Measurements from ENCODE around the gene SLC7A6.

Gene SLC7A6

GRCh38 chr16:68310774-68311511 is 46.6 kb downstream of the SLC7A6 start, which contains the start of the genes PRMT7 and SLC7A6OS:
PRMT7 (plus strand) TSS chr16:68311019; CDS start chr16:68315980, 4,961 bp downstream.
SLC7A6OS (minus strand) TSS chr16:68310946; CDS start chr16:68310926, 20 bp downstream.
- DNase-seq: peak; percentile 86 to 87

GRCh38 chr16:68313116-68313515 is 48.8 kb downstream of the SLC7A6 start:
- no peak for DNase-seq

- DNase-seq: no peak
Observed at GRCh38 chr16:68319185-68319908, 55.0 kb downstream of the SLC7A6 start.

- no peak for DNase-seq
Observed at GRCh38 chr16:68324336-68324735, 60.0 kb downstream of the SLC7A6 start.

- DNase-seq: no peak
Observed at GRCh38 chr16:68324780-68325357, 60.5 kb downstream of the SLC7A6 start.

DNA sequence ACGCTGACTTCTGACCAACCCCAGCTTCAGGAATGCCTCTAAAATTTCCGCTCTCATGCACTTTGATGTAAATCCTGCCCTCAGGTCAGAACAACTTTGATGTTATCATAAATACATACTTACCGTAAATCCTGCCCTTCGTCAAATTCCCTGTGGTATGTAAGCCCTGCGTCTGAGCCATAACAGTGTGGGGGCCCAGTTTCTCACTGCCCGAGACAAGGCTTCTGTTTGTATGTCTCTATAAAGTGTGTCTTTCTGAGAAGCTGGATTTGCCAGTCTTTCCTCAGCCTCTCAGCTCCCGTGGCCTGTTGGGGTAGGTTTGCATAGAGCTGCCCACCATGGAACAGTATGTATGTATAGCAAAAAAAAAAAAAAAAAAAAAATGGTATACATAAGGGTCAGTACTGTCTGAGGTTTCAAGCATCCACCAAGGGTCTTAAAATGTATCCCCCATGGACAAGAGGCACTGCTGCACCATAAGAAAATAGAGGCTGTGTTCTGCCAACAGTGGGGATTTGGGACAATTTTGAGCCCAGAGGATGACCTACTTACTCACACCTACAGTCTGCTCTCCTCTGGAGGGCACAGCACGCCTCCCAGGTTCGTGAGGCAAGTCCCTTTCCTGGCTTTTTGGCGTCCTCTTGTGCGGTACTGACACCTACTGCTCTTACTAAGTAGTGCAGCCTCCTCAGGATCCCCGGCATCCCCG is 64.0 kb downstream of the SLC7A6 start:
- DNase-seq: peak; percentile 68 to 86

DNA sequence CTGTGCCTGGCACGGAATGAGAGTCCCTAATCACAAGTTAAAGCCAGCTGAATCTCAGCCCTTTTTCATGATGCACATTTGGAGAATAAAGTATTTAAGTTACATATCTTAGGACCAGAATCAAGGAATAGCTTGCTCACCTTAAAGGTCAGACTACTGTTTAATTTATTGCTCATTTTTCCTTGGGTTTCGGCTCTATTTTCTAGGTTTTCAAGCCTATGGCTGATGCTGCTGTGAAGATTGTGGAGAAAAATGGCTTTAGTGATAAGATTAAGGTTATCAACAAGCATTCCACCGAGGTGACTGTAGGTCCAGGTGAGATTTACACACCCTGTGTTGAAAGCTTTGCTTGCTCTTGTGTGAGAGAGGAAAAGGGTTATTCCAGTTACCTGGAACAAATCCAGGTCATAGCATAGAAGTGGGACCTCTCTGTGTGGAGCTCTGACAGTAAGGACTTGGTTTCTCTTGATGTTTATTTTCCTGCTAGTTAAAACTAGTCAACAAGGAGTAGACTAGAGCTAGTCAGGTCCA is 64.6 kb downstream of the SLC7A6 start:
- DNase-seq: no peak

DNA sequence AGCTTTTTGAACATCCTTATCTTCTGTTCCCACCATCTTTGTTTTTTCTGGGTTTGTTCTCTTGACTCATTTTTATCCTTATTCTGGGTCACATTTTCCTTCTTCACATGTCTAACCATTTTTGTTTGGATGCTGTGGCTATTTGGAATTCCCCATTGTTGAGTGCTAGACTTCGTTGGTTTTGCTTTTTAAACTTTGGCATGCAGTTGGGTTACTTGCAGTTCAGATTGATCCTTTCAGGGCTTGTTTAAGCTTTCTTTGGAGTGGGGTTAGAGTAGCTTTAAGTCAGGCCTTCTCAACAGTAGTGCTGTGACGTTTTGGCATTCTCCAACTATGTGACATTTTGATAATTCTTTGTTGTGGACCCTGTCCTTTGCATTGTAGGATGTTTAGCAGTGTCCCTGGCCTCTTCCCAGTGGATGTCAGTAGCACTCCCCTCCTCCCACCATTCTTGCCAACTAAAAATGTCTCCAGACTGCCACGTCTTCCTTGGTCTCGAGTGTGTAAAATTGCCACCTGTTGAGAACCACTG is 67.6 kb downstream of the SLC7A6 start:
- DNase-seq: no peak

DNA sequence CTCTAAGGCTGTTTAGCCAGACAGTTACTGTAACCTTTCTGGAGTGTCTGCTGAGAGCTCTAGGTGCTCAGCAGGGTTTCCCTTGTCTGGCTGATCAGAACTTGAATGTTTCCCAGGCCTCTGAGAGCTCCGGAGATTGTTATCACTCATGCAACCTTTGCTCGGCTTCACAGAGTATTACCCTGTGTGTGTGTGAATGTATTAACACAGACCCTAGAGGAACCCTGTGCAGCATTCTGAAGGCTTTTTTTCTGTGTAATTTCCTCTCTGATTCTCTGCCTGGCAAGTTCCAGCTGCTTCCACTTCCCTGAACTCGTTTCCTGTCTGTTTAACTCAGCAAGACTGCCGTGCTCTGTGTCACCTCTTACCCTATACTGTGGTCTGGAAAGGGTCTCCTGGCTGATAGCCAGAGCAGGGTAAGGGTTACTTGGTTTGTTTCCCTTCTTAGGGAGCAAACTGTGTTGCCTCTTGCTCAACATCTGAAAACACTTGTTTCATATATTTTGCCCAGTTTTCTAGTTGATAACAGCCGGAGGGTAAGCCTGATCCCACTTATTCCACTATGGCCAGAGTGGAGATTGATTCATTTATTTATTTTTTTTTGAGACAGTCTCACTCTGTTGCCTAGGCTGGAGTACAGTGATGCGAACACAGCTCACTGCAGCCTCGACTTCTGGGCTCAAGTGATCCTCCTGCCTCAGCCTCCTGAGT is 68.2 kb downstream of the SLC7A6 start:
- DNase-seq: peak; percentile 18 to 44

DNA sequence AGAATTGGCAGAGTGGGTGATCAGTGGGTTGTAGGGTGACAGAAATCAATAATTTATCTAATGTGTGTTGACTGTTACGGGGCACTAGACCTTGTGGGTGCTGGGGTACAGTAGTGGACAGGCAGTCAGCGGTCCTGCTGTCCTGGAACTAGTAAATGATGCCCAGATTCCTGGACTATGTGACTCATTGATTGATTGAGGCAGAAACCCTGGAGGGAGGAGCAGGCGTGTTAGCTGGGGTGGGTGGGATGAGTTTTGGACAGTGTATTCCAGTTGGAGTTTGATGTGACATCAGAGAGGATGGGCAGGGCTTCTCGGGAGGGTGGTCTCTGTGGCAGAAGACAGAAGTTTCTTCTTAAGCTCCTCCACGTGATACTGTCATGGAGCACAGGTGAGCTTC is 70.8 kb downstream of the SLC7A6 start:
- DNase-seq: no peak

- DNase-seq: no peak
Observed at GRCh38 chr16:68338326-68339119, 74.2 kb downstream of the SLC7A6 start.

DNA sequence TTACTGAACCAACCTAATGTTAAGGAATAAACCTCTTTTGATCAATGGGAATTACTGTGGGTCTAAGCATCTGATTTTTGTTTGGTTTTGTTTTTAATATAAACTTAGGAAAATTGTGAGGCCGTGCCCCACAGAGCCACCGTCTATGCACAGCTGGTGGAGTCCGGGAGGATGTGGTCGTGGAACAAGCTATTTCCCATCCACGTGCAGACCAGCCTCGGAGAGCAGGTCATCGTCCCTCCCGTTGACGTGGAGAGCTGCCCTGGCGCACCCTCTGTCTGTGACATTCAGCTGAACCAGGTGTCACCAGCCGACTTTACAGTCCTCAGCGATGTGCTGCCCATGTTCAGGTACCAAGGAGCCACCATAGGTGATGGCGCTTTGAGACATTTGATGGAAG is 74.9 kb downstream of the SLC7A6 start:
- DNase-seq: no peak

DNA sequence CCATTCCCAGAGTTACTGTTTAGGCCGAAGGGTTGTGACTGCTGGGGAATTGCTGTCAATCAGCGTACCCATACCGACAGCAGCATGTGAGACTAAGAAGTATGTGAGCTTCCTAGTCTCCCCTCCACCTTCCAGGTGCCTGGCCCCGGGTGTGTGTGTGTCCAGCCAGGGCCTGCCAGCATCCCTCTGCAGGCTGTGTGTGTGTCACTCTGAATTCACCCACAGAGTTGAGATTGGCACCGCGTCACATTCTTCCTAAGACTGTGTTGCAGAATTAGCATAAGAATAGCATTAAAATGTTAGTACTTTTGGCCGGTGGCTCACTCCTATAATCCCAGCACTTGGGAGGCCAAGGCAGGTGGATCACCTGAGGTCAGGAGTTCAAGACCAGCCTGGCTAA is 78.3 kb downstream of the SLC7A6 start:
- DNase-seq: no peak

- DNase-seq: no peak
Observed at GRCh38 chr16:68343137-68343536, 78.8 kb downstream of the SLC7A6 start.

- no peak for DNase-seq
Observed at GRCh38 chr16:68344252-68344651, 79.9 kb downstream of the SLC7A6 start.

DNA sequence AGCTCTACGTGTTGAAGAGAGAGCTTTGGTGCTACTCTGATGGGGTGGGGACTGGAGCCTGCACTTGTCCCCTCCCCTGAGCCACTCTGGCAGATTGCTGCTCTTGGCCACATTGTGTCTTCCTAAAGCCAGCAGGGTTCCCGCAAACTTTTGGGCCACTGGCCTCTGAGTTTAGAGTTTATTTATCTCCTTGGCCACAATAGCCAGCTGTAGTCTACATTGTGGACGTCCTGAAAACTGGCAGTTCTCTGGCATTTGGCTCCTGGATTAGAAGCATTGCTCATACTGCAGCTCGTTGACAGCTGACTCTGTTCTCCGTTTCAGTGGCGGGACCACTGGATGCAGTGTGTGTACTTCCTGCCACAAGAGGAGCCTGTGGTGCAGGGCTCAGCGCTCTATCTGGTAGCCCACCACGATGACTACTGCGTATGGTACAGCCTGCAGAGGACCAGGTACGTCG is 81.1 kb downstream of the SLC7A6 start:
- DNase-seq: no peak

DNA sequence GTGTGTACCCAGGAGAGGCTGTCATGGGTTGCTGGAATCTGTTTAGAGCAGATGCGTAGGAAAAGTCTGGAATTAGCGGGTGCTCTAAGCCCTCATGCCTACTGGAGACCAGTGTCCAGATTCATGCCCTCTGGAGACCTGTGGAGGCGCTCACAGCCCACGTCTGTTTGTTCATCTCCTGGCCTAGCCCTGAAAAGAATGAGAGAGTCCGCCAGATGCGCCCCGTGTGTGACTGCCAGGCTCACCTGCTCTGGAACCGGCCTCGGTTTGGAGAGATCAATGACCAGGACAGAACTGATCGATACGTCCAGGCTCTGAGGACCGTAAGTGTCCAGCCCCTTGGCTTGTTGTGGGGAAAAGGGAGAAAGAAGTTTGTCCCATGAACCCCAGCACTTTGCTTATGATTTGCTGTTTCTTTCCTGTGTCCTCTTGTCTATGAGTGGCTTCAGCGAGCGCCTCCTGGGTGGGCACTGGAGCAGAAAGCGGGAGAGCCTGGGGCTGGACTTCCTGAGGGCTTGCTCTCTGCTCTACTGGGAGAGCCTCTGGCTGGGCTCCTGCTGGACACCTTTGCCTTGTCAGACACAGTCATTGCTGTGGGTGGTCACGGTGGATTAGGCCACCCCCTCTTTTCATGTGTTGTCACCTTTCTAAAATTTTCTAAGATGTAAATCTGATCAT is 81.8 kb downstream of the SLC7A6 start:
- no peak for DNase-seq

- DNase-seq: no peak
Observed at GRCh38 chr16:68346892-68347480, 82.7 kb downstream of the SLC7A6 start.

- DNase-seq: no peak
Observed at GRCh38 chr16:68347605-68348004, 83.3 kb downstream of the SLC7A6 start.
